Measurements from ENCODE around the gene MMP24.
A peak's percentile ranks its signal among the peaks of the same experiment; 100 is the strongest.

The MMP24 gene

GRCh38 chr20:35295674-35296073 is 69.2 kb downstream of the MMP24 start:
- no peak for DNase-seq

GRCh38 chr20:35296101-35296554 is 69.6 kb downstream of the MMP24 start:
- DNase-seq, result peak; percentile 91

- peak; percentile 16 for DNase-seq
These were observed 70.7 kb downstream of the MMP24 start for GRCh38 chr20:35297155-35297554.

GRCh38 chr20:35297740-35298139 is 71.2 kb downstream of the MMP24 start:
- no peak for DNase-seq

- DNase-seq, result no peak
These were observed 71.8 kb downstream of the MMP24 start for GRCh38 chr20:35298264-35298663.

GRCh38 chr20:35299780-35300179 is 73.3 kb downstream of the MMP24 start:
- DNase-seq, result no peak

GRCh38 chr20:35300469-35301262 is 74.2 kb downstream of the MMP24 start:
- DNase-seq, result no peak

GRCh38 chr20:35301426-35301825 is 74.9 kb downstream of the MMP24 start:
- no peak for DNase-seq

- peak; percentile 93 for DNase-seq
These were observed 76.2 kb downstream of the MMP24 start for GRCh38 chr20:35302421-35303335.

- DNase-seq, result no peak
These were observed 76.9 kb downstream of the MMP24 start for GRCh38 chr20:35303382-35303734.

GRCh38 chr20:35303735-35304491 is 77.4 kb downstream of the MMP24 start:
- DNase-seq, result peak; percentile 95

- DNase-seq, result no peak
These were observed 78.5 kb downstream of the MMP24 start for GRCh38 chr20:35304956-35305355.

GRCh38 chr20:35305682-35306556 is 79.4 kb downstream of the MMP24 start:
- peak; percentile 51 for DNase-seq

- peak; percentile 69 for DNase-seq
These were observed 80.5 kb downstream of the MMP24 start for GRCh38 chr20:35306931-35307517.

GRCh38 chr20:35307666-35308653 is 81.5 kb downstream of the MMP24 start:
- peak; percentile 58 for DNase-seq

GRCh38 chr20:35311409-35311808 is 84.9 kb downstream of the MMP24 start:
- DNase-seq, result peak; percentile 49

- DNase-seq, result no peak
These were observed 85.3 kb downstream of the MMP24 start for GRCh38 chr20:35311822-35312221.

GRCh38 chr20:35312318-35312717 is 85.8 kb downstream of the MMP24 start:
- peak; percentile 44 for DNase-seq

GRCh38 chr20:35314816-35315631 is 88.5 kb downstream of the MMP24 start:
- DNase-seq, result no peak

Measured in NCI-H69 (cell line).